Stimulated activated CD8-positive, alpha-beta memory T cell treated with anti-CD3 and anti-CD28 coated beads, Interleukin-12 subunit alpha, Interleukin-12 subunit beta, amount 100 ng/mL, for 24 hours (primary cell): ENCODE results near the gene AGRN.
"Not testable (repeated sequence)": the region's sequence is repeated elsewhere in the genome, so short reads cannot be mapped to it uniquely, and the experiment has no call there.

Experiments
- DNase-seq: peaks from one replicate; pipeline ENCODE4 v3.0.0-alpha.2; 2020; ENCODE audit errors: extremely low read depth

AGRN gene

DNA sequence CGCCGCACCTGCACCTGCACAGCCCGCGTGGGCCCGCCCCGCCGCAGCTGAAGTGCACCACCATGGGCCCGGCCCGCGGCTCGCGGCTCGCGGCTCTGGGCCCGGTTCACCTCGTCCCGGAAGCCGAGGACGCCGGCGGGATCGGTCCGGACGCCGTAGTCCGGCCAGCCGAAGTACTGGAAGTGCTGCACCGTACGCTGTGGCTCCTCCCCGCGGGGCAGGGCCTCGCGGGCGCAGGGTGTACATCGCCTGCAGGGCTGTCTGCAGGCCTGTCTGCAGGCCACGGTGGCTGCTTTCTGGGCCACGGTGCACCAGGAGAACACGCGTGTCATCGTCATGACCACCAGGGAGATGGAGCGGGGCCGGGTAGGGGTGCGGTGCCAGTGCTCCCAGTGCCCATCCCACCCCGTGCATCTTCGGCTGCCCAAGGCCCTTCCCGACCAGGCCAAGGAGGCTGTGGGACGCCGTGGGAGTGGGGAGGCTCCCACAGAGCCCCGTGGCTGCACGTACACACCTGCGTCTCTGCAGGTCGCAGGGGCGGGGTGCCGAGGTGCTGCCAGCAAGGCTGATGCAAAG lies 47.5 kb downstream of the AGRN start:
- DNase-seq = no peak

DNA sequence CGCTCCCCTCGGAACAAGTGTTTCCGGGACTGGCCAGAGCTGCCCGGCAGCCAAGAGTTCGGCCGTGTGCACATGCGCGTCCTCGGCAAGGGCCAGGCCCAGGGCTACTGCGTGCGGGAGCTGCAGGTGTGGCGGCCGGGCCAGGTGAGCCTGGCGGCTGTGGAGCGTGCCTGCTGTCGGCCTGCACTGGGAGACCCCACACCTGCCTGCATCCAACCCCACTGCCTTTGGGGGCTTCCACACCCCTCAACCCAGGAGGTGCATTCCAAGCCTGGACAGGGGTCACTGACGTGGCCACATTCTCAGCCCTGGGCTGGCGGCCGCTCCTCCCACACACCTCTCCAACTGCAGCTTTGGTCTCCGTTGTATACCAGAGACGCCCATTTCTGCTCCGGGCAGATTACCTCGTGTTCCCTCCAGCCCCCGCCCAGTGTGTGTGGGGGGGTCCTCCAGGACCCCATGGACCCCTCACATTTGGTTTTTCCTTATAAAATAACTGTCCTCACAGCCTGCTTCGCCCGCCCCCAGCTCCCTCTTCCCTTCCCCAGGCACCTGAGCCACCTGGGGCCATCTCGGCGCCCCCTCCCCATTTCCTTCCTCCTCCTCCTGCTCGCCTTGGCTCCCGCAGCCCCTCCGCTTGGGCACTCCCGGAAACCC lies 48.1 kb downstream of the AGRN start:
- no peak for DNase-seq

DNA sequence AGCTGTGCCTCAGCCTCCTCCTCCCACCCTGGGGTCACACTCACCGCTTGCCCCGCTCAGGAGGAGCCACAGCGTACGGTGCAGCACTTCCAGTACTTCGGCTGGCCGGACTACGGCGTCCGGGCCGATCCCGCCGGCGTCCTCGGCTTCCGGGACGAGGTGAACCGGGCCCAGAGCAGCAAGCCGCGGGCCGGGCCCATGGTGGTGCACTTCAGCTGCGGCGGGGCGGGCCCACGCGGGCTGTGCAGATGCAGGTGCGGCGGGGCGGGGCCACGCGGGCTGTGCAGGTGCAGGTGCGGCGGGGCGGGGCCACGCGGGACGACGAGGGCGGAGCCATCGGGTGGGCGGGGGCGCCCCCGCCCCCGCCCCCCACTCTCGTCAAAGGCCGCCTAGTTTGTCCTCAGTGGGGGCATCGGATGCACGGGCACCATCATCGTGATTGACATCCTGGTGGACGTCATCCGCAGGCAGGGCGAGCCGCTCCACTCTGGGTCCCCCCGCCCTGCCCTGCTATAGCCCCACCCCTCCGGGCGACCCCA lies 48.7 kb downstream of the AGRN start:
- DNase-seq = no peak

DNA sequence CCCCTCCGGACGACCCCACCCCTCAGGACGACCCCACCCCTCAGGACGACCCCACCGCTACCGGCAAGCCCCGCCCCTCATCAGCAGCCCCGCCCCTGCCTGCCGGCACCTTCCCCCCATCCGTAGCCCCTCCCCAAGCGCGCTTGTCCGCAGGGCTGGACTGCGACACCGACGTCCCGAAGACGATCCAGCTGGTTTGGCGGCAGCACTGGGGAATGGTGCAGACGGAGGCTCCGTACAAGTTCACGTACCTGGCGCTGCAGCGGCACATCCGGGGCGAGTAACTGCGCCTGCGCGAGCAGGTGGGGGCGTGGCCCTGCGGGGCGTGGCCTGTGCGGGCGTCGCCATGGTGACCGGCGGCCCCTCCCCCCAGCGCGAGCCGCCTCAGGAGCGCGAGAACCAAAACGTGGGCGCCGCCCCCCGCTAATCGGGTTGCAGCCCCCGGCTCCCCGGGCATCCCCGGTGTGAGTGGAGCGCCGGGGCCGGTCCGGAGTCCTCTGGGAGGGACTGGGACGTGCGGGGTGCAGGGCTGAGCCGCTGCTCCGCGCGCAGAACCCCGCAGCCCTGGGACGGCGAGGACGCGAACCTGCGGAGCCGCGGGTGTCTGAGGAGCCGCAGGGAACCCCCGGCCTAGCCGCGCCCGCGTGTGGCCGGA lies 49.3 kb downstream of the AGRN start:
- DNase-seq = peak; percentile 61

DNA sequence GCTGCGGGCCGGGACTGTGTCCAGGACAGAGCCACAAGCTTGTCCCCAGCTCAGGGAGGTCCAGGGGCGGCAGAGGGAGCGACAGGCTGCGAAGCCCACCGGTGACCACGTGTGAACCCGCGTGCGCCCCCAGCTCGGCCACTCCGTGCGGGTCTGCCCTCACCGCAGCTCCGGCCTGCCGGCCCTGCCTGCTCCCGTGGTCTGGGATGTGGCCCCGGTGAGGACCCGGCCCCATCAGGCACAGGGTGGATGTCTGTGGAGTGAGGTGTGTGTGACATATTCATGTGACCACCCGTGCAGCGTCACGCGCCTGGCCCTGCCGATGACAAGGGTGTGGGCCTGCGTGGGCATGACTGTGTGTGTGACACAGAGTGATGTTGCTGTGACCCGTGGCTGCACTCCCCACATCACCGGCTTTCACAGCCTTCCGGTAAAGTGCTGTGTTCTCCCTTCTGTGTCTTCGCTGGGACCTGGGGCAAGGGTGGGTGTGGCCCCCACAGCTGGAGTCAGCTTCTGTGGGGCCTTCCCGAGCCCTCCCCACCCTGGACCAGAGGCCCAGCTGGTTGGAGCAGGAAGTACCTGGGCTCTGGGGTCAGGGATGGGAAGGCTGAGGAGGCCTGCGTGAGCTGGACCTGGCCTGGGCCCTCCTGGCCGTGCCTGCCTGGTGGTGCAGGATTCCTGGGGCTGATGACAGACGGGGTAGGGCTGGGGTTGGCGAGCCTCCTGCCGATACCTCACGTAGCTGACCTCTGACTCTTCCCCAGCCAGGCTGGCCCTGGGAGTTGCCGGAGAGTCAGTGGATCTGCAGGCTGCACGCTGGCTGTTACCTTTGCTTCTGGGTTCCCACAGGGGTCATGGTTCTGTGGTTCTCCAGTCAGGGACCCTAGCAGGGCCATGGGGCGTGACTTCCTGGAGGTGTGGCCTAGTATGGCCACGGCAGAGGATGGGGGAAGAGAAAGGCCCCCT lies 50.1 kb downstream of the AGRN start:
- no peak for DNase-seq

DNA sequence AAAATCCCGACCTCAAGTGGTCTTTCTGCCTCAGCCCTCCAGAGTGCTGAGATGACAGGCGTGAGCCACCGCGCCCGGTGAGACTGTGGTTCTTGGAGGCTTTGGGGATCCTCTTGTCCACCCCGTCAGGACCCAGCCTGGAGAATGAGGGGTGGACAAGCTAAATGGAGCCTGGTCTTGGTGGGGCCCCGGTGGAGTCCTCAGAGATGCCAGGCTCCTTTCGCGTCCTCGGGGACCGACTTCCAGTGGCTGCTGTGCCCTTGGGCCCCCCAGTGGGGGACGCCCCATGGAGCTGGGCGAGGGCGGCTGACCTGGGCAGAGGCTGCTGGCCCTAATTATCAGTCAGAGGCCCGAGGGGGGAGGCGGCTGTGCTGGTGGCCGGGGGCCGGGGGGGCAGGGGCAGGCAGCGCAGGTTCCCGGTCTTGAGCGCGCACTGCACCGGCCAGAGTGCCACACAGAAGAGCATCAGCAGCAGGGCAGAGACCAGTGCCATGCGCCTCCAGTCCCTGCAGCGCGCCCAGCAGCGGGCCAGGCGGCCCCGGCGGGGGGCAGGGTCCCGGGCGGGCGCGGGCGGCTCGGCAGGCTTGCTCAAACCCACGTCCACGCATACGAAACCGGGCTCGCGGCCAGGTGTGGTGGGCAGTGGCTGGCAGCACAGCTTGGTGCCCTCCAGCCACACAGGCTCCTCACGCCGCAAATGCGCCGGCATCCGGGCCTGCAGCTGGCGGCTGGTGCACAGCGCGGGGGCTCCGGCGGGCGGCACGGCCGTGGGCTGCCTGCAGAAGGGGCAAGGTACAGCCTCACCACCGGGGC lies 51.8 kb downstream of the AGRN start:
- no peak for DNase-seq

DNA sequence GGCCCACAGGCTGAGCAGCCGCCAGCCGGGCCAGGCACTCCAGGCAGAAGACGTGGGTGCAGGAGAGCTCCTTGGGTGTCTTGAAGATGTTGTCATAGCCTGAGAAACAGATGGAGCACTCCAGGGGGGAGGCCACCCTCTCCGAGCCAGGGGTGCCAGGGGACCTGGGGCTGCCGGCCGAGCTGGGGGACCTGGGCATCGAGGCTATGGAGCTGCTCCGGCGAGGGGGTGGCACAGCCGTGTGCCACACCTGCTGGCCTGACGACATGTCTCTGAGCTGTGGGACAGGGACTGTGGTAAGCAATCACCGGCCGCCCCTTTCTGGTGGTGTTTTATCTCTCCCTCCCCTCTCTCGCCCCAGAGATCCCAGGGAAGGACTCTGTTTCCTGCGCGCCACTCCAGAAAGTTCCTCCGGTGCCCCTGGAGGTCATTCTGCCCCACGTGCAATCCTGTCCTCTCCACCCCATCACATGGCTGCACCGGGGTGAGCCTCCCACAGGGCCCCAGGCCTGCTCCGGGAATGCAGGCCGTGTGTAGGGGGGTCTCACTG lies 52.5 kb downstream of the AGRN start:
- no peak for DNase-seq

DNA sequence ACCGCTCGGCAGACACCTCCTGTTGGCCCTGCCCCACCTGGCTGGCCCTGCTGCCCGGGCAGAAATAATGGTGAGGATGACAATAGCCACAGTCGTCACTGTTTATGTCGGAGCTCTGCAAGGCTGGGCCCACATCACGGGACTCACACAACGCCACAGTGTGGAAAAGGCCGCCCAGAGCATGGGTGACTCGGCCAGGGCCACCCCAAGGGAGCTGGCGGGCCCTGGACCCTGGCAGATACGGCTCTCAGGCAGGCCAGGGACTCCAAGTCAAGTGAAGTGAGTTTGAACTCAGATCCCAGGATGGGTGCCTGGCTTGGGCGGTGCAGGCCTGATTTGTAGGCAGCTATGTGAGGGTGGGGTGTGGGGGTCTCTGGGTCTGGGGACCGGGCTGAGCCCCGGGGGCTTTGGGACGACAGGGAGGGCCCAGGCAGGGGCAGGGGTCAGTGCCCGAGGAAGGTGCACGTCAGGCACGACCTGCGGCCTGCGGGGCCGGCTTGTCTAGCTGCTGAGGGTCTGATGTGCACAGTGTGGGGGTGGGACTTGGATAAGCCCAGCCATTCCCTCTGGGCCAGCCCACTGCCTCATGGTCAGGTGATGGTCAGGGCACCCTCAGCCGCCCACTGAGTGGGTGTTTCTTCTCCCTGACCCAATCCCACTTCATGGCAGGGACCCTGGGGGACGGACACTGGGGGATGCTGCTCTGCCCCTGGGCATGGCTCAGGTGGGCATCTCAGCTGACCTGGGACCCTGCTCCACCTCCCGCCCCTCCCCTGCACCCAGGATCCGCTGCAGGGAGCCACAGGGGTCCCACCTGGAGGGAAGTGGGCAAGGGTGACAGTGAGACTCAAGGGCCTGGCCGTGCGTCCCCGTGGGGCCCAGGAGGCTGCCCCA lies 53.2 kb downstream of the AGRN start:
- no peak for DNase-seq

DNA sequence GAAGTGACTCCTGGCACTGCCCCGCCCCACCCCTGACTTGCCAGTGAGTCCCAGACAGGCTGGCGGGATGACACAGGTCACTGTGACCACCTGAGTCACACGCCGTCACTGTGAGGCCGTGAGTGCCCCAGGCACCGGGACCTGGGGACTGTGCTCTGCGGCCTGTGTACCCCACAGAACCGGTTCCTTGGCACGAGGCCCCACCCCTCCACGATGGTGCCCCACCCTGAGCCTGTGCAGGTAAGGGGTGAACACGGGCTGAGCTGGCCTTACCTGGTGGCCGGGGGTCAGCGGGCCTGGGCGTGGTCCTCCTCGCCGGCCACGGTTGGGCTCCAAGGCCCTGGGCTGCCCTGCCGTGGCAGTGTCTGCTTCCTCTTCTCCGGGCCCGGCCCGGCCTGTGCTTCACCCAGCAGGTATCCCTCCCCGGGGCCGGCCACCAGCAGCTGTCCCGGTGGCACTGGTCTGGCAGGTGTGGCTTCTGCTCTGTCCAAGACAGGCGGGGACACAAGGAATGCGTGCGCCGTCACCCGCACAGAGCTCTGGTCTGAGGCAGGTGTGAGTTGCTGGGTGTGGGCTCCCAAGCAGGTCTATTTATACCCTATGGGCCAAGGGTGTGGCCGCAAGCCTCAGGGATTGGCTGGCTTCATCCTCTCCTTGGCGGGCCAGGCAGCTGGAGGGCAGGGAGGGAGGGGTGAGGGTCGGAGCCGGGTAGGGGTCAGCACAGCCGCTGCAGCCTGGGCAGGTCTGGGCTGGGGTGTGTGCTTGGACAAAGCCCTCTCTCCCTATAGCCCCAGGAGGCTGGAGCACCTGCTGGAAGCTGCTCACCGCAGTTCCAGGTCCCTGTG lies 54.0 kb downstream of the AGRN start, which contains the start of gene RNF223:
Gene RNF223, minus strand, starts transcription at position 564 of the 845 bp plus-strand sequence. CDS start 1,740 bp downstream, outside the sequence.
- DNase-seq = no peak

DNA sequence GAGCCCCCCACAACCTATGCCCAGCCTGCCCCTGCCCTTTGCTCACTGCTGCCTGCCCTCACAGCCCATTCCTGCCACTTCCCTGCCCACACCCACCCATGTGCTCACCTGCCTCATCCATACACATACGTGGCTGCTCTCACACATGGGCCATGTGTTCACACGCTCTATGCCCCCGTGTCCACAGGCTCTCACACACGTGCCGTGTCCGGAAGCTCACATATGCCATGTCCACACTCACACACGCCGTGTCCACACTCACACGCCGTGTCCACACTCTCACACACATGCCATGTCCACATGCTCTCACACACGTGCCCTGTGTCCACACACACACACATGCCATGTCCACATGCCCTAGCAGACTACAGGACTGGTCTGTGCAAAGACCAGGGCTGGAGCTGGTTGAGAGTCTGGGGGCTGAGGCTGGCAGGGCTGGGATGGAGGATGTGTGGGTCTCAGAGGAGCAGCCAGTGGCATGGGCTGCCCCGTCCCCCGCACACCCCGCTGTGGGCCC lies 54.8 kb downstream of the AGRN start:
- DNase-seq = no peak

DNA sequence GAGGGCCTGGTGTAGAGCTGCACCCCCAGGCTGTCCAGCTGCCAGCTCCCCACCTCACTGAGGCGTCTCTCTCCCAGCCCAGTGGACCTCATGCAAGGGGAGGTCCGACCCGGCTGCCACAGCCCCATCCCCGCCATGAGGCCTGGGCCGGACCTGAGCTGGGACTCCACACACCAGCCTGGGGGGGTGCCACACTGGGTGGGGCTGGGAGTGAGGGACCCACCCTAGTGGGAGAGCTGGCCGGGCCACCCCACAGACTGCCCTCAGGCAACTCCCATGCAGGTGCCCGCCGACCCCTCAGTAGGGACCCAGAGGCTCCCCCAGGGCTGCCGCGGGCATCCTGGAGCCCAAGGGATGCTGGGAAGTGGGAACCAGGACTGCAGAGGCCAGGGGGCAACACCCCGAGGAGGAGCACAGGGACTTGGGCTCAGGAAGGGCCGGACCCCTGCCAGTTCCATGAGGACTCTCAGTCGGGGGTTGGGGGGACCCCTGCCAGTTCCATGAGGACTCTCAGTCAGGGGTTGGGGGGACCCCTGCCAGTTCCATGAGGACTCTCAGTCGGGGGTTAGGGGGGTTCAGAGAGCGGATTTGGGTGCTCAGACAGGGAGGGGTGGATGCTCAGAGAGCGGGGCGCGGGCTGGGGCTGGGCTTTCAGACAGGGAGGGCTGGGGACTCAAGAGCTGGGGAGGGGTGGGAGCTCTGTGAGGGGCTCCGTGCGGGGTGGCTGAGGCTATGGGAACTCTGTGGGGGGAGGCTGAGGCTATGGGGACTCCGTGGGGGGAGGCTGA lies 55.4 kb downstream of the AGRN start:
- no peak for DNase-seq

DNA sequence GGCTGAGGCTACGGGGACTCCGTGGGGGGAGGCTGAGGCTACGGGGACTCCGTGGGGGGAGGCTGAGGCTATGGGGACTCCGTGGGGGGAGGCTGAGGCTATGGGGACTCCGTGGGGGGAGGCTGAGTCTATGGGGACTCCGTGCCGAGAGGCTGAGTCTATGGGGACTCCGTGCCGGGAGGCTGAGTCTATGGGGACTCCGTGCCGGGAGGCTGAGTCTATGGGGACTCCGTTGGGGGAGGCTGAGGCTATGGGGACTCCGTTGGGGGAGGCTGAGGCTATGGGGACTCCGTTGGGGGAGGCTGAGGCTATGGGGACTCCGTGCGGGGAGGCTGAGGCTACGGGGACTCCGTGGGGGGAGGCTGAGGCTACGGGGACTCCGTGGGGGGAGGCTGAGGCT lies 57.5 kb downstream of the AGRN start:
- DNase-seq = not testable (repeated sequence)

DNA sequence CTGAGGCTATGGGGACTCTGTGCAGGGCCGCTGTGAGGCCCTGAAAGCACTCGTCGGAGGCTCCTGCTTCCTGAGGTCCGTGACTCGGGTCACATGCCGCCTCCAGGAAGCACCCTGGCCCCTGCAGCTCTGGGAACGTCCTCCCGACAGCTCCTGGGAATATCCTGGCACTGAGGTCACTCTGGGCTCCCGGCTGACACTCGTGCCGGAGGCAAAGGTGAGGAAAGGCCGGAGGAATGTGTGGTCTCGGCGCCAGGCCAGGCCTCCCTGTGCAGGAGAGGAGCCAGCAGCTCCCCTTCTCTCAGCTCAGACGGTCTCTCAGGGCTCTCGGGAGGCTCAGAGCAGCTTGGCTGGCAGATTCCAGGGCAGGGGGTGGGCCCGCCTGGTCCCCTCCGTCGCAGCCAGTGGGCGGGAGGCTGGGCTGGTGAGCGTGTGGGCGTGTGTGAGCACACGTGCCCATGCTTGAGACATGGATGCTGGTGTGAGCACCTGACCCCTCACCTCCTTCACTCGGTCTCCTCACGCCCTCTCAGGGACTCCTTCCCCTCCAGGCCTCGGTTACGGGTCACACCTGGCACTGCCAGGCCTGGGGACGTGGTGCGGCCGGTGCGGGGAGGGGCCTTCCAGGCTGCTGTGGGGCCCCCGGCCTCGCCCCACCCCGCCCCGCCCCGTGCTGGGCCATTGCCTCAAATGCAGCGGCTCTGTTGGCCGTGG lies 59.6 kb downstream of the AGRN start:
- no peak for DNase-seq

DNA sequence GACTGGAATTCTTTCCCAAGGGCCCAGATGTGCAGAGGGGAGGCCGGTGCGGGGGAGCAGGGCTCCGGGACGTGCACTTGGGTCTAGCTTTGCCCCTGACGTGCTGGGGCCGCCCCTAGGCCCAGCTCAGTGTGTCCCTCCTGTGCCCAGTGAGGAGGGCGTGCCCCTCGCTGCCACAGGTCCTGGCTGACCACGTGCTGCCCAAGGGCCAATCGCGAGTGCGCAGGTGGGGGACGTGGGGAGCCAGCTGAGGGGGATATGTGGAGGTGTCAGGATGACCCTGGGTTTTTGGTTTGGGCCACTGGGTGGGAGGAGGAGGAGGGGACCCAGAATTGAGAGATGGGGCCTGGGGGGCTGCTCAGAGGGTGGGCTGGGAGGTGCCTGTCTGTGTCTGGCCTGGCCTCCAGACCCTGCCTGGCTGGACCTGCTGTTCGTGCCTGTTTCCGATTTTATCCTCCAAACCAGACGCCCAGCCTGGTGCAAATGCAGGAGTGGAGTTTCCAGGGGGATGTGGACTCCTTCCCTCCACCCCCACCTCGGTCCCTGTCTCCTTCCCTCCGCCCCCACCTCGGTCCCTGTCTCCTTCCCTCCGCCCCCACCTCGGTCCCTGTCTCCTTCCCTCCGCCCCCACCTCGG lies 60.3 kb downstream of the AGRN start:
- DNase-seq = no peak

DNA sequence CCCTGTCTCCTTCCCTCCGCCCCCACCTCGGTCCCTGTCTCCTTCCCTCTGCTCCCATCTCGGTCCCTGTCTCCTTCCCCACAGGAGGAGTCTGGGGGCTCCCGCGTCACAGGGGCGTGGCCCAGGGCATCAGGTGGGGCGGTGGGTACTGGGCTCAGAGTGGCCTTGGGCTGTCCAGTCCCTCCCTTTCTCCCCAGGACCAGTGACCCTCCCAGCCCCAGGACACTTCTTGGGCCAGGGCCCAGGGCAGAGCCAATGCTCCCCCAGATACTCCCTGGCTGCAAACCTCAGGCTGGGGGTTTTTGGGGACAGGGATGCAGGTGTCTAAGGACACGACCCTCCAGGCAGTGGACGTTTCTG lies 61.0 kb downstream of the AGRN start:
- DNase-seq = no peak
